Common myeloid progenitor, CD34-positive (primary cell): ENCODE measurements around the gene CCDC180.

ENCODE experiments used
- CTCF ChIA-PET: fragments of 350-600 bp; sonication (Branson Sonifier 250); formaldehyde crosslinking; loops from one replicate; lab custom pipeline; 2021; ENCODE audit warnings: antibody characterized with exemption; lab: Charles Lee
- POLR2A ChIA-PET: fragments of 350-600 bp; sonication (Branson Sonifier 250); formaldehyde crosslinking; loops from one replicate; lab custom pipeline; 2021; ENCODE audit warnings: antibody characterized with exemption; lab: Charles Lee
- DNase-seq, 3 donors: peaks; one replicate each; pipeline versions ENCODE4 v3.0.0 to v3.0.0-alpha.2; 2013
- H3K27ac ChIP-seq, 2 experiments: 1 replicate in 1 of 2; 2 replicates in 1 of 2; pipeline ENCODE4 v1.7.0; 2013; ENCODE audit warnings: inconsistent platforms in 2 of 2, low read length in 2 of 2, mild to moderate bottlenecking in 2 of 2, low read depth in 1 of 2, moderate library complexity in 1 of 2; ENCODE audit not compliant: severe bottlenecking in 2 of 2, insufficient read depth in 1 of 2, poor library complexity in 1 of 2
- H3K27me3 ChIP-seq, 5 experiments: replicated peaks in 2 of 5; 1 replicate in 3 of 5; 2 replicates in 2 of 5; pipeline versions ENCODE4 v1.6.1 to v1.7.0; 2013; ENCODE audit warnings: low read length in 4 of 5, mild to moderate bottlenecking in 2 of 5, moderate library complexity in 2 of 5, inconsistent platforms in 1 of 5; ENCODE audit not compliant: insufficient read depth in 5 of 5, control insufficient read depth in 4 of 5
- H3K36me3 ChIP-seq, 4 experiments: 1 replicate in 2 of 4; 2 replicates in 2 of 4; pipeline versions ENCODE4 v1.6.1 to v1.7.0; 2013; ENCODE audit warnings: low read length in 3 of 4, control low read depth in 1 of 4, mild to moderate bottlenecking in 1 of 4; ENCODE audit not compliant: control insufficient read depth in 4 of 4, insufficient read depth in 4 of 4
- H3K4me1 ChIP-seq, 4 experiments: 1 replicate in 3 of 4; 2 replicates in 1 of 4; pipeline versions ENCODE4 v1.6.1 to v1.7.1; 2013; ENCODE audit warnings: low read length in 3 of 4, mild to moderate bottlenecking in 3 of 4, control low read depth in 1 of 4, inconsistent platforms in 1 of 4, moderate library complexity in 1 of 4; ENCODE audit not compliant: control insufficient read depth in 4 of 4, insufficient read depth in 4 of 4; ENCODE audit errors: control extremely low read depth in 1 of 4
- H3K4me3 ChIP-seq, 7 experiments: 1 replicate in 4 of 7; 2 replicates in 3 of 7; pipeline versions ENCODE4 v1.5.1 to v1.7.0; 2013; ENCODE audit warnings: mild to moderate bottlenecking in 7 of 7, low read length in 6 of 7, moderate library complexity in 6 of 7, inconsistent platforms in 2 of 7, low read depth in 2 of 7, control low read depth in 1 of 7; ENCODE audit not compliant: insufficient read depth in 4 of 7, control insufficient read depth in 1 of 7; ENCODE audit errors: extremely low read depth in 1 of 7
- H3K9me3 ChIP-seq, 5 experiments: 1 replicate in 4 of 5; 2 replicates in 1 of 5; pipeline versions ENCODE4 v1.6.1 to v1.7.1; 2013; ENCODE audit warnings: low read length in 4 of 5, mild to moderate bottlenecking in 2 of 5, inconsistent platforms in 1 of 5, low read depth in 1 of 5, moderate library complexity in 1 of 5; ENCODE audit not compliant: control insufficient read depth in 4 of 5, insufficient read depth in 2 of 5; ENCODE audit errors: control extremely low read depth in 1 of 5
- WGBS: methylation state at CpG from one replicate; pipeline ENCODE4 v1.1.5; 2013; ENCODE audit not compliant: insufficient coverage; 5-methylcytosine and 5-hydroxymethylcytosine counted together

Gene CCDC180

DNA sequence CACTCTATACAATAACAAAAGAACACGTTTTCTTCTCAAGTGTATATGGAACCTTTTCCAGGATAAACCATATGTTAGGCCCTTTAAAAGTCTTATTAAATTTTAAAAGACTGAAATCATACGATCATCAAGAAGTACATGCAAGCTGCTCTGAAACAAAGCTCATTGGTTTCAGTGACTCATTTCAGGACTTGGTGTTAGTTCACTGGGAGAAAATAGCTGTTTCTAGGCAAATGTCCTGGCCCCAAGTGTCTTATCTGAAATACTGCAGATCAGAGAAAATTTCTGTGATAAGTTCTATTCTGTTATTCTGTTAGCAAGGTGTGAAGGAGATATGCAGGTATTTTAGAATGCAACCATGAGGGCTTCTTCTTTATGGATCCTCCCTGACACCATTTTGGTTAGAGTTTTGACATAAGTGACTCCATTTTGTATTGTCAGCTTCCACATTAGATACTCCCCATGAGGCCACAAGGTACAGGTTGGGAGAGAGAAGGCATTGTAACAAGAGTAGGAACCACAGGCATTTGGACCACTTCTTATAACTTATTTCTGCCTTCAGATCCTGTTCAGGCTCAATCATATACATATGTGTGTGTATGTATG, 7.5 kb upstream of the CCDC180 start:
- Histone ChIP-seq H3K27me3 (no peaks in the 10 kb centered on the region), H3K9me3 (peaks cover 2 to 60% (median 4%) of the 10 kb centered on the region in 5 experiments), H3K27ac (no peak overlapping the region), H3K4me1 (no peaks in the 10 kb centered on the region), H3K36me3 (peaks cover 0 to 20% (median 2%) of the 10 kb centered on the region in 4 experiments), H3K4me3 (no peak overlapping the region)
- POLR2A ChIA-PET, result no interaction called here
- DNase-seq, result no peak
- CTCF ChIA-PET, result no interaction called here
- WGBS, result 88% methylated on average over 2 of the region's 2 CpGs

DNA sequence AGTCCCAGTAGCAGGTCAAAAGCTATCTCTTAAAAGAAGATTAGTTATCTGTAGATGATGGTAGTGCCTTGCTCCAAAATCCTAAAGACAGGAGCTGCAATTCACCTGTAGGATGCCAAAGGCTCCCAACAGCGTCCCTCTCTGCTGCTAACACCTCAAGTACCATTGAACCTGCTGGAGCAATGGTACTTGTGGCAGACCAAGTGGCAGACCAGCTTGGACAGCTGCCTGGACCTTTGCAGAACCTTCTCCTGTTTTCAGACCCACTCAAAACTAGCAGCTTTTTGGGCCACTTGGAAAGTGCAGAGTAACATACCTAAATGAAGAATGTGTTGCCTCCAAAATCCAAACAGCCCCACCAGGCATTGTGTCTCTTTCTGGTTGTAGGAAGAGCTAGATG, 6.9 kb upstream of the CCDC180 start:
- Histone ChIP-seq H3K36me3 (peaks cover 0 to 13% (median under 1%) of the 10 kb centered on the region in 4 experiments), H3K4me3 (no peak overlapping the region), H3K27ac (no peak overlapping the region), H3K4me1 (no peaks in the 10 kb centered on the region), H3K9me3 (peaks cover 2 to 55% (median 4%) of the 10 kb centered on the region in 5 experiments), H3K27me3 (no peaks in the 10 kb centered on the region)
- DNase-seq, result no peak
- WGBS, result 83% methylated on average over 1 of the region's 1 CpG
- CTCF ChIA-PET, result interaction anchor here (0.7 to 1.5 kb wide), 2 partner anchors 8 to 13 kb away, joined by 3 read pairs; no protein-coding TSS in a partner anchor
- POLR2A ChIA-PET, result no interaction called here

DNA sequence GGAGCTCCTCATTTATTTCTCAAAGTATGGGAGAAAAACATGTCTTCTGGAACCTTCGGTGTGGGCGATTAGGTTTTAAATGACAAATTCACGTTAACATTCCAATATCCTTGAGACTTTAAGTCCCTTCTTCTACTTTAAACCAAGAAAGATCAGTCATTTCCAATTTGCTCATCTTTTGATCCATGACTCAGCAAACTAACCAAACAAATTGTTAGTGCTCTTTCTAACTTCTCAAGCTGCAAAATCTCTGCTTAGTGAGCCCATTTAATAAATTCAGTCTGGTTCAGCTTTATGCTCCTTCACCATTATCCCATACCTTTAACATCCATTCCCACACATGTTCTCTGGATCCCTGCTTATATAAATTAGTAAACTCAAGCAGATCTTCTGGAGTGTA, 5.5 kb upstream of the CCDC180 start:
- ChIA-PET POLR2A (no interaction called here), CTCF (interaction anchor here (1.5 kb wide), 1 partner anchor 14 kb away, joined by 3 read pairs; no protein-coding TSS in a partner anchor)
- H3K4me3 ChIP-seq, result no peak overlapping the region
- peaks cover 0 to under 1% (median 0%) of the 10 kb centered on the region in 4 experiments for H3K36me3 ChIP-seq
- no peak for DNase-seq
- H3K27me3 ChIP-seq, result no peaks in the 10 kb centered on the region
- peaks cover 2 to 43% (median 4%) of the 10 kb centered on the region in 5 experiments for H3K9me3 ChIP-seq
- H3K4me1 ChIP-seq, result no peaks in the 10 kb centered on the region
- no peak overlapping the region for H3K27ac ChIP-seq
- WGBS, result 97% methylated on average over 3 of the region's 3 CpGs

DNA sequence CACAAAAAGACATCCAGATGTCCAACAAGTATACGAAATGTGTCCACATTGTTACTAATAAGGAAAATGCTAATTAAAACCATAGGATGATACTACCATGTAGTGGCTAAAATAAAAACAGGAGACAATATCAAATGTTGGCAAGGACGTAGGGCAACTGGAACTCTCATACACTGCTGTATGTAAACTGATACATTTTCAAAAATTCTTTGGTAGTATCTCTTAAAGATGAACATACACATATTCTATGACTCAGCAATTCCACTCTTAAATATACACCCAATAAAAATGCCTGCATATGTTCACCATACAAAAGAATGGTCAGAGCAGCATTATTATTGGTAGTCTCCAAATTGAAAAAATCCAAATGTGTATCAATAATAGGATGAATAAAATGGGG, 2.9 kb upstream of the CCDC180 start:
- Histone ChIP-seq H3K27me3 (no peaks in the 10 kb centered on the region), H3K9me3 (peaks cover 0 to 29% (median 4%) of the 10 kb centered on the region in 5 experiments), H3K27ac (no peak overlapping the region), H3K4me3 (no peak overlapping the region), H3K4me1 (peaks cover 0 to 3% (median 0%) of the 10 kb centered on the region in 4 experiments), H3K36me3 (no peaks in the 10 kb centered on the region)
- POLR2A ChIA-PET, result no interaction called here
- CTCF ChIA-PET, result no interaction called here
- no peak for DNase-seq
- 100% methylated on average over 1 of the region's 2 CpGs for WGBS

DNA sequence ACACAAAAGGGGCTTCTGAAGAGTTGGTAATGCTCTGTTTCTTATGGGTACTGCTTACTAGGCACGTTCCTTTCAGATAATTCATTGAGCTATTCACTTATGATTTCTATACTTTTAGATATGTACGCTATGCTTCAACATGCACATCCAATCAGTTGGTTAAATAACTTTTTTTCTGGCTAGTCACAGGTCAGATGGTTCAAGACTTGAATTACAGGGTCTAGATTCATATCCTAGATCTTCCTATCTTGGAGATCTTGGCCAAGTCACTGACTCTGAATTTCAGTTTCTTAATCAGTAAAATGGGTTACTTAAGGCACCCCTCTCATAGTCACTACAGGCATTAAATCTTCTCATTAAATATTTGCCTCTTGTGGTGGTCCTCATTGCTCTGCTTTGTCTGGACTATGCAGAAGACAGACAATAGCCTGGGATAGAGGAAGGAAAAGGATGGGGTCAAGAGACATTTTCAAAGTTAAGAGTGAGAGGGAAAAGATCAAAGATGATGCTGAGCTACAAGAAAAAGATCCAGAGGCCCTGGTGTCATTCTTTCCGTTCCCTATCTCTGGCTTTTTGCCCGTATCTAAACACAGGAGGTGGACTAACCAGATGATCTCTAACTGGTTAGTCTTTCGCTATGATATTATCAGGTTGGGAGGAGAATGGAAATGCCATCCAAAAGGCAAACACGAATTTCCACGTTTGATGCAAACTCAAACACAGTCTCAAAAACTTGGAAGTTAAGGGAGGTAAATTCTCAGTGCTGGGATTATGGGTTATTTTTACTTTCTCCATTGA, 1.8 kb upstream of the CCDC180 start:
- WGBS, result 100% methylated on average over 5 of the region's 7 CpGs
- Histone ChIP-seq H3K4me3 (no peak overlapping the region), H3K36me3 (peaks cover 0 to 3% (median 2%) of the 10 kb centered on the region in 4 experiments), H3K27me3 (no peaks in the 10 kb centered on the region), H3K4me1 (peaks cover 0 to 3% (median 0%) of the 10 kb centered on the region in 4 experiments), H3K9me3 (peaks cover 0 to 27% (median 4%) of the 10 kb centered on the region in 5 experiments), H3K27ac (no peak overlapping the region)
- ChIA-PET POLR2A (no interaction called here), CTCF (no interaction called here)
- DNase-seq, result no peak

DNA sequence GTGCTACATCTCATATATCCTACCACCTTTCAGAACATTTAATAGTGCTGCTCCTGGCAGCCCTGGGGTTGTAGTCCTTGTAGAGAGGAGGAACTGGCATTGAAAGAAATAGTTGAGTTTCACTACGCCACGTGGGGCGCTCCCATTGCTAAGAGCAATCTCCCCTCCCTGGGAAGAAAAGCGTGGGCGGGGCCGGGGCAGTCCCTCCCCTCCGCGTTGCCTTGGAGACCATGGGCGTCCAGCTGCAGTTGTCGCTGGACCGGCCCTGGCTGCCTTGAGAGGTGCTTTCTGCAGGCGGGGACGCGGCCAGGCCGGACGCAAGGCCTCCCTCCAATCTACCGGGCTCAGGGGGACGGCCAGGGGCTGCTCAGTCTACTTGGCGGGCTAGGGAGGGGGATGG, 368 bp upstream of the CCDC180 start:
- WGBS, result 50% methylated on average over 15 of the region's 19 CpGs
- peaks cover 0 to 18% (median 3%) of the 10 kb centered on the region in 5 experiments for H3K9me3 ChIP-seq
- H3K4me3 ChIP-seq, result no peak overlapping the region
- no peaks in the 10 kb centered on the region for H3K27me3 ChIP-seq
- ChIA-PET CTCF (no interaction called here), POLR2A (no interaction called here)
- peak in 1 of 3 donors; percentile 21 for DNase-seq
- peaks cover 0 to 15% (median 8%) of the 10 kb centered on the region in 4 experiments for H3K36me3 ChIP-seq
- H3K27ac ChIP-seq, result no peak overlapping the region
- H3K4me1 ChIP-seq, result peaks cover 0 to 3% (median 0%) of the 10 kb centered on the region in 4 experiments

DNA sequence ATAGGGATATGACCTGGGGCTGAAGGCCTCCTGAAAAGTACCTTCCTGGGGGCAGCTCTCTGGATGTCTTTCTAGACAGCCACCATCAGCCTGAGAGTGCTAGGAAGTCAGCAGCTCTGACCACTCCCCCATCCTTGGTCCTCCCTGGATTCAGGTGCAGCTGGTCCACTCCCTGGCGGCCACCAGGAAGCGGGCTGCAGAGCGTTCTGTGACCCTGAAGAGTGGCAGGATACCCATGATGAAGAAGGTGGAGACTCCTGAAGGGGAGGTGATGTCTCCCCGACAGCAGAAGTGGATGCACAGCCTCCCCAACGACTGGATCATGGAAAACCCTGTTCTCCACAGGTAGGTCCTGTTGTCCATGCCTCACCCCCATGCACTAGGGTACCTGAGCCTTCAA, 1.8 kb downstream of the CCDC180 start:
- no peak for DNase-seq
- WGBS, result 98% methylated on average over 5 of the region's 5 CpGs
- Histone ChIP-seq H3K9me3 (peaks cover 0 to 4% (median under 1%) of the 10 kb centered on the region in 5 experiments), H3K27ac (no peak overlapping the region), H3K4me3 (no peak overlapping the region), H3K27me3 (no peaks in the 10 kb centered on the region), H3K4me1 (peaks cover 0 to 3% (median 0%) of the 10 kb centered on the region in 4 experiments), H3K36me3 (peaks cover 3 to 36% (median 19%) of the 10 kb centered on the region in 4 experiments)
- POLR2A ChIA-PET, result no interaction called here
- CTCF ChIA-PET, result no interaction called here
